ENCODE results near the gene STAT2.
"Not testable (repeated sequence)": the region's sequence is repeated elsewhere in the genome, so short reads cannot be mapped to it uniquely, and the experiment has no call there.

STAT2 gene

GRCh38 chr12:56362130-56363059 lies 2.5 kb upstream of the STAT2 start, which contains the start of gene APOF:
Gene APOF, minus strand, starts transcription at chr12:56362857. Its CDS starts 112 bp downstream, at chr12:56362745.
- DNase-seq (ENCODE audit: low read depth in 2 of 3, low spot score in 1 of 3): no peak

- DNase-seq (ENCODE audit: low read depth in 2 of 3, low spot score in 1 of 3): no peak
These were observed 1.7 kb upstream of the STAT2 start for GRCh38 chr12:56361487-56362129.

- no peak for DNase-seq (ENCODE audit: low read depth in 2 of 3, low spot score in 1 of 3)
These were observed 923 bp downstream of the STAT2 start for GRCh38 chr12:56358836-56359532.

- DNase-seq (ENCODE audit: low read depth in 2 of 3, low spot score in 1 of 3): no peak
These were observed 8.6 kb downstream of the STAT2 start for GRCh38 chr12:56351325-56351724.

GRCh38 chr12:56350662-56351061 lies 9.2 kb downstream of the STAT2 start:
- DNase-seq (ENCODE audit: low read depth in 2 of 3, low spot score in 1 of 3): no peak

- no peak for DNase-seq (ENCODE audit: low read depth in 2 of 3, low spot score in 1 of 3)
These were observed 11.1 kb downstream of the STAT2 start for GRCh38 chr12:56348776-56349175.

- DNase-seq (ENCODE audit: low read depth in 2 of 3, low spot score in 1 of 3): not testable (repeated sequence)
These were observed 12.7 kb downstream of the STAT2 start for GRCh38 chr12:56347255-56347654.

- no peak for DNase-seq (ENCODE audit: low read depth in 2 of 3, low spot score in 1 of 3)
These were observed 13.2 kb downstream of the STAT2 start for GRCh38 chr12:56346675-56347074.

- DNase-seq (ENCODE audit: low read depth in 2 of 3, low spot score in 1 of 3): not testable (repeated sequence)
These were observed 17.6 kb downstream of the STAT2 start for GRCh38 chr12:56342290-56342689.

GRCh38 chr12:56341616-56342015 lies 18.3 kb downstream of the STAT2 start:
- DNase-seq (ENCODE audit: low read depth in 2 of 3, low spot score in 1 of 3): no peak

- DNase-seq (ENCODE audit: low read depth in 2 of 3, low spot score in 1 of 3): no peak
These were observed 20.8 kb downstream of the STAT2 start for GRCh38 chr12:56339158-56339422.

GRCh38 chr12:56338308-56339157 lies 21.4 kb downstream of the STAT2 start, which contains the start of gene IL23A:
Gene IL23A, plus strand, starts transcription at chr12:56338884. Its CDS starts 161 bp downstream, at chr12:56339045.
- peak; percentile 78 to 85 (median 80) for DNase-seq (ENCODE audit: low read depth in 2 of 3, low spot score in 1 of 3)

GRCh38 chr12:56337753-56338251 lies 22.1 kb downstream of the STAT2 start:
- no peak for DNase-seq (ENCODE audit: low read depth in 2 of 3, low spot score in 1 of 3)

GRCh38 chr12:56336361-56337167 lies 23.3 kb downstream of the STAT2 start:
- no peak for DNase-seq (ENCODE audit: low read depth in 2 of 3, low spot score in 1 of 3)

- not testable (repeated sequence) for DNase-seq (ENCODE audit: low read depth in 2 of 3, low spot score in 1 of 3)
These were observed 24.4 kb downstream of the STAT2 start for GRCh38 chr12:56335527-56335926.

- no peak for DNase-seq (ENCODE audit: low read depth in 2 of 3, low spot score in 1 of 3)
These were observed 25.5 kb downstream of the STAT2 start for GRCh38 chr12:56334490-56334793.

- DNase-seq (ENCODE audit: low read depth in 2 of 3, low spot score in 1 of 3): peak; percentile 88 to 91 (median 89)
These were observed 26.0 kb downstream of the STAT2 start, which contains the start of gene PAN2 for GRCh38 chr12:56333679-56334489. Gene PAN2, minus strand, starts transcription at chr12:56334000. Its CDS starts 906 bp downstream, at chr12:56333094.

- DNase-seq (ENCODE audit: low read depth in 2 of 3, low spot score in 1 of 3): no peak
These were observed 26.7 kb downstream of the STAT2 start for GRCh38 chr12:56333197-56333678.
